Epithelial cell of umbilical artery (primary cell): ENCODE data around the gene GOLGA8N. TPM values are rescaled to one million over a fixed set of nuclear protein-coding genes. Genes with fewer than 3 reads are reported as not detected.

Experiments
- total RNA-seq: library from RNA; depleted of rRNA; stranded (reverse); fragments of >200 nt; gene quantifications from 2 replicates; pipeline ENCODE4 v1.2.3, GENCODE V29; 2014

The GOLGA8N gene
- total RNA-seq, result 1.6 and 2.1 TPM in 2 replicates

GRCh38 chr15:32593151-32593550 lies at the start of gene GOLGA8N:
GOLGA8N (plus strand) TSS chr15:32593456.

GRCh38 chr15:32615051-32615870 lies 22.0 kb downstream of the GOLGA8N start, which contains the start of gene ARHGAP11A:
ARHGAP11A (plus strand) TSS chr15:32615504; CDS start chr15:32616212, 708 bp downstream.

GRCh38 chr15:32641517-32642059 lies 48.3 kb downstream of the GOLGA8N start, which contains the start of gene SCG5:
SCG5 (plus strand) TSS chr15:32641710; CDS start chr15:32643593, 1,883 bp downstream.

Other genes with a start within 250 kb of the GOLGA8N start
- 0.30 and 0.32 TPM in 2 replicates for gene GOLGA8K, start 190.2 kb upstream of the GOLGA8N start, total RNA-seq
- 1.1 TPM in 1 of 2 replicates, not detected in the other for gene GOLGA8O, start 137.8 kb upstream of the GOLGA8N start, total RNA-seq
- gene ARHGAP11A, start 22.0 kb downstream of the GOLGA8N start, total RNA-seq, result 23.1 and 25.4 TPM in 2 replicates
- gene SCG5, start 48.3 kb downstream of the GOLGA8N start, total RNA-seq, result 3.2 and 4.6 TPM in 2 replicates
- 0.32 and 3.3 TPM in 2 replicates for gene GREM1, start 124.5 kb downstream of the GOLGA8N start, total RNA-seq